ENCODE results near the gene SPINK4. TPM values are rescaled to one million over a fixed set of nuclear protein-coding genes. Genes with fewer than 3 reads are reported as not detected.

Gene SPINK4
- total and polyA plus RNA-seq, 10 donors: 0.67 TPM; not detected in 9

- Histone ChIP-seq H3K36me3 (peaks cover 0 to 88% (median 43%) of the 10 kb centered on the region in 6 donors), H3K9me3 (no peaks in the 10 kb centered on the region), H3K27ac (peak overlapping the region in 4 of 8 donors; percentile 59 to 79 (median 66)), H3K4me3 (peak overlapping the region in 1 of 8 donors; percentile 38), H3K27me3 (replicated peaks in 1 of 7) (no peaks in the 10 kb centered on the region), H3K4me1 (peaks cover 53 to 100% (median 95%) of the 10 kb centered on the region in 6 donors)
- WGBS, 5 donors: 61 to 81% (median 70%) methylated on average over 2 of the region's 2 CpGs
- intact Hi-C loops (cut with DNase I; ENCODE audit: low total_unique reads): no loop called here
- no peak for TF ChIP-seq POLR2AphosphoS5 (IDR thresholded peaks at IDR 0.05)
- no peak for TF ChIP-seq POLR2A (IDR thresholded peaks at IDR 0.05)
- no peak for TF ChIP-seq CTCF (IDR thresholded peaks at IDR 0.05 in 8 of 11, conservative IDR thresholded peaks at IDR 0.05 in 3 of 11)
- DNase-seq: no peak
These were observed 55.6 kb downstream of the SPINK4 start for GRCh38 chr9:33295571-33295970.

- H3K4me1 ChIP-seq: peaks cover 48 to 89% (median 83%) of the 10 kb centered on the region in 6 donors
- intact Hi-C loops (cut with DNase I; ENCODE audit: low total_unique reads): no loop called here
- no peaks in the 10 kb centered on the region for H3K27me3 ChIP-seq (replicated peaks in 1 of 7)
- H3K4me3 ChIP-seq: peak overlapping the region in 1 of 8 donors; percentile 38
- 15 to 40% (median 22%) methylated on average over 1 of the region's 1 CpG for whole genome bisulfite sequencing, 5 donors
- DNase-seq: peak; percentile 82
- no peak for TF ChIP-seq CTCF (IDR thresholded peaks at IDR 0.05 in 8 of 11, conservative IDR thresholded peaks at IDR 0.05 in 3 of 11)
- TF ChIP-seq POLR2A (IDR thresholded peaks at IDR 0.05): no peak
- TF ChIP-seq POLR2AphosphoS5 (IDR thresholded peaks at IDR 0.05): peak in 1 of 3 donors; percentile 78
- peaks cover 0 to 99% (median 59%) of the 10 kb centered on the region in 6 donors for H3K36me3 ChIP-seq
- no peaks in the 10 kb centered on the region for H3K9me3 ChIP-seq
- H3K27ac ChIP-seq: peak overlapping the region; percentile 17 to 79 (median 59)
These were observed 57.5 kb downstream of the SPINK4 start for GRCh38 chr9:33297432-33297831.

Other genes with a start within 250 kb of the SPINK4 start
- 10 to 100 TPM; 16.2 to 28.6 (median 23.9) TPM for gene APTX, start 238.5 kb upstream of the SPINK4 start, total RNA-seq
- 10 to 100 TPM; 18.9 to 25.3 (median 20.6) TPM for gene APTX, start 238.5 kb upstream of the SPINK4 start, polyA plus RNA-seq
- 100 to 1,000 TPM in 1 of 7 donors, 10 to 100 TPM in 6; 67.0 to 113 (median 87.7) TPM for gene DNAJA1, start 214.9 kb upstream of the SPINK4 start, total RNA-seq
- 10 to 100 TPM; 25.8 to 81.3 (median 38.7) TPM for gene DNAJA1, start 214.9 kb upstream of the SPINK4 start, polyA plus RNA-seq
- gene SMU1, start 163.5 kb upstream of the SPINK4 start, total RNA-seq: 10 to 100 TPM; 15.7 to 23.3 (median 19.4) TPM
- gene SMU1, start 163.5 kb upstream of the SPINK4 start, polyA plus RNA-seq: 10 to 100 TPM in 1 of 3 donors, 1 to 10 TPM in 2; 7.2 to 12.2 (median 9.9) TPM
- 100 to 1,000 TPM in 2 of 7 donors, 10 to 100 TPM in 5; 75.1 to 111 (median 91.4) TPM for gene B4GALT1, start 72.8 kb upstream of the SPINK4 start, total RNA-seq
- 10 to 100 TPM; 18.1 to 29.5 (median 25.4) TPM for gene B4GALT1, start 72.8 kb upstream of the SPINK4 start, polyA plus RNA-seq
- 10 to 100 TPM; 49.9 to 91.8 (median 71.0) TPM for gene BAG1, start 24.5 kb downstream of the SPINK4 start, total RNA-seq
- 100 to 1,000 TPM in 1 of 3 donors, 10 to 100 TPM in 2; 57.3 to 102 (median 70.7) TPM for gene BAG1, start 24.5 kb downstream of the SPINK4 start, polyA plus RNA-seq
- gene CHMP5, start 24.9 kb downstream of the SPINK4 start, total RNA-seq: 10 to 100 TPM; 43.6 to 56.7 (median 52.4) TPM
- 10 to 100 TPM; 53.6 to 75.9 (median 59.0) TPM for gene CHMP5, start 24.9 kb downstream of the SPINK4 start, polyA plus RNA-seq
- 10 to 100 TPM; 39.3 to 57.5 (median 46.2) TPM for gene NFX1, start 50.3 kb downstream of the SPINK4 start, total RNA-seq
- 10 to 100 TPM; 10.5 to 14.5 (median 14.5) TPM for gene NFX1, start 50.3 kb downstream of the SPINK4 start, polyA plus RNA-seq
- 1 to 10 TPM in 5 of 7 donors, under 1 TPM in 2; 0.64 to 3.2 (median 2.0) TPM for gene AQP7, start 162.4 kb downstream of the SPINK4 start, total RNA-seq
- gene AQP7, start 162.4 kb downstream of the SPINK4 start, polyA plus RNA-seq: 1 to 10 TPM in 1 of 3 donors, under 1 TPM in 2; 0.26 to 2.6 (median 0.35) TPM
- 100 to 1,000 TPM in 5 of 7 donors, 10 to 100 TPM in 2; 44.2 to 251 (median 126) TPM for gene AQP3, start 207.4 kb downstream of the SPINK4 start, total RNA-seq
- 10 to 100 TPM in 1 of 3 donors, 1 to 10 TPM in 2; 5.0 to 51.4 (median 5.7) TPM for gene AQP3, start 207.4 kb downstream of the SPINK4 start, polyA plus RNA-seq
- gene NOL6, start 233.8 kb downstream of the SPINK4 start, total RNA-seq: 10 to 100 TPM; 20.7 to 48.1 (median 28.4) TPM
- 10 to 100 TPM; 20.0 to 28.4 (median 24.6) TPM for gene NOL6, start 233.8 kb downstream of the SPINK4 start, polyA plus RNA-seq